GM21576 (cell line): Measurements from ENCODE around the gene CELA2A.
"Not testable (repeated sequence)": the region's sequence is repeated elsewhere in the genome, so short reads cannot be mapped to it uniquely, and the experiment has no call there.

Experiments used
- ATAC-seq: cut with Tn5 transposase; IDR thresholded peaks from one replicate; pipeline ENCODE4 v1.9.1; 2021; ENCODE audit warnings: mild to moderate bottlenecking, moderate library complexity; ENCODE audit not compliant: unreplicated experiment

Gene CELA2A

DNA sequence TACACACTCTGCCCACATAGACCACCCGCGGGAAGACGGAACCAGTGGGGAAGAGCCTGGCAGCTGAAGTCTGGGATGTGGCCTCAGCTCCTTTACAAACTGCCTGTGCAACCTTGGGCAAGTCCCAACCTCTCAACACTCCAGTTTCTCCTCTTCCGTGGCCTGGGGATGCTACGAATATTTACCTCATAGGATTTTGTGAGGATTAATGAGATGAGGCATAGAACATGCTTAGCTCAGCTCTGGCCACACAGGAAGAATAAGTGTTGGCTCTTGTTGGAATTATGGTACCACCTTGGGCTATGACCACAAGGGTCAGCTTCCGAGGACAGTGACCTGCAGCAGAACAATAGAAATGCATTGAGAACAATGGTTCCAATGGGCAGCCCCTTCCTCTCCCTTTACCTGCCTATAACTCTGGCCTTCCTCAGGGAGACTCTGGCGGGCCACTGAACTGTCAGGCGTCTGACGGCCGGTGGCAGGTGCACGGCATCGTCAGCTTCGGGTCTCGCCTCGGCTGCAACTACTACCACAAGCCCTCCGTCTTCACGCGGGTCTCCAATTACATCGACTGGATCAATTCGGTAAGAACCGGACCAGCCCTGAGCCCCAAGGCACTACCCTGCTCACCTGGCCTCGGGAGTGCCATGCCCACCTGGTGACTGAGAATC lies 10.6 kb downstream of the CELA2A start:
- not testable (repeated sequence) for ATAC-seq

DNA sequence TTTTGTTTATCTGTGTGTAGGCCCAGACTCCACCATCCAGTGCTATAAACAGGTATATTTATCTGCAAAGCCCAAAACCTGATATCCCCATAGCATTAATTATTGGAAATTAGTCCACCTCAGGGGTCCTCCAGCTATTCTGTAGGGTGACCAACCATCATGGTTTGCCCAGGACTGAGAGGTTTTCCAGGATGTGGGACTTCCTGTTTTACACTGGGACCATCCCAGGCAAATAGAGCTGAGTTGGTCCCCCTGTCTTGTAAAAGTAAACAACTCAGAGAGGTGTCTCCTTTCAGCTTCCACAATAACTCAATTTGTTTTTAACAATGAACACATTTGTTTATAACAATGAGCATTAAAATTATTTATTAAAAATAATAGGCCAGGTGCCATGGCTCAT lies 11.6 kb downstream of the CELA2A start:
- ATAC-seq: no peak

- ATAC-seq: no peak
Observed at GRCh38 chr1:15469361-15469760, 12.8 kb downstream of the CELA2A start.

GRCh38 chr1:15469821-15470448 lies 13.4 kb downstream of the CELA2A start:
- ATAC-seq: not testable (repeated sequence)

- ATAC-seq: not testable (repeated sequence)
Observed at GRCh38 chr1:15471067-15471466, 14.5 kb downstream of the CELA2A start.

DNA sequence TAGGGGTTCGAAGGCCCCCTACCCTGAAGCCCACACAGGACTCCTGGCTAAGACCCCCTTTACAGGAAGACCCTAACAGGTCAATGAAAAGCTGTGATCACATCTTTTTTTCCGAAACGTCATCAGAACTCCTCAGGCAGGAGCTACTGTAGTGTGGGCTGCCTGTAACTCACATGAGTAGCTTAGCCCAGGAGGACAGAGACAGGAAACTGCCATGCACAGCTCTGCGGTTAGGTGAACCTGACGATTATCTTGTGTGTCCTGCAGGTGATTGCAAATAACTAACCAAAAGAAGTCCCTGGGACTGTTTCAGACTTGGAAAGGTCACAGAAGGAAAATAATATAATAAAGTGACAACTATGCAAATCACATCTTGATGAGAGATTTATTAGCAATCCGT lies 15.2 kb downstream of the CELA2A start:
- not testable (repeated sequence) for ATAC-seq

DNA sequence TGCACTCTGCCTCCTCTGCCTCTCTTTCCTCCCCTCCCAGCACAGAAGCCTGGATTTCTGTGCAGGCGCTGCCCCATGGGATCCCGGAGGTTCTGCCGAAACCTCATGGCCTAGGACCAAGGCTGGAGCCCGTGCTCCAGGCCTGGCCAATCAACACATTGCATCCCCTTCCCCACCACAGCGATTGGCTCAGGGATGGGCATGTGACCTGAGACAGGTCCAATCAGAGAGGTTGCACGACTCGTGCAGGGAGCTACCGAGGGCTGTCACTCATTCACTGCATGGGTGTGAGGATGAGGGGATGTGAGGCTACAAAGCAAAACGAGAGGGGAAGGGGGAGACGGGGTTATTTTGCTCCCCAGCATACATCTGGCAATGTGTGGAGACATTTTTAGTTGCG lies 16.1 kb downstream of the CELA2A start:
- ATAC-seq: no peak

- ATAC-seq: no peak
Observed at GRCh38 chr1:15475752-15476314, 19.3 kb downstream of the CELA2A start, which contains the start of gene CELA2B. Gene CELA2B, plus strand, starts transcription at chr1:15476104. Its CDS starts 22 bp downstream, at chr1:15476126.

DNA sequence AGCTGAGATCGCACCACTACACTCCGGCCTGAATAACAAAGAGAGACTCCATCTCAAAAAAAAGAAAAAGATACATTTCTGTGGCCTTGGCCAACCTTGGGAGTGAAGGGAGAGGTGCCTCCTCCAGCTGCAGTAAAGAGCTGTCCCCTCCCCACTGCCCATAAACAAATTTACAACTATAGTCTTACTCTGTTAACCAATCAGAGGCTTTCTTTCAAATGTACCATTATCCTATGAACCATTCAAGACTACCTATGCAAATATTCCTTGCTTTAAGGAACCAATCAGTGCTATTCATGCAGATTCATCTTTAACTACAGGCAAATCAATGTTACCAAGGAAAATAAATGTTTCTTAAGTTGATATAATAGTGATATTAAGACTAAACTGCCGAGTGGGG lies 20.4 kb downstream of the CELA2A start:
- ATAC-seq: no peak

- ATAC-seq: no peak
Observed at GRCh38 chr1:15477646-15478212, 21.2 kb downstream of the CELA2A start.

DNA sequence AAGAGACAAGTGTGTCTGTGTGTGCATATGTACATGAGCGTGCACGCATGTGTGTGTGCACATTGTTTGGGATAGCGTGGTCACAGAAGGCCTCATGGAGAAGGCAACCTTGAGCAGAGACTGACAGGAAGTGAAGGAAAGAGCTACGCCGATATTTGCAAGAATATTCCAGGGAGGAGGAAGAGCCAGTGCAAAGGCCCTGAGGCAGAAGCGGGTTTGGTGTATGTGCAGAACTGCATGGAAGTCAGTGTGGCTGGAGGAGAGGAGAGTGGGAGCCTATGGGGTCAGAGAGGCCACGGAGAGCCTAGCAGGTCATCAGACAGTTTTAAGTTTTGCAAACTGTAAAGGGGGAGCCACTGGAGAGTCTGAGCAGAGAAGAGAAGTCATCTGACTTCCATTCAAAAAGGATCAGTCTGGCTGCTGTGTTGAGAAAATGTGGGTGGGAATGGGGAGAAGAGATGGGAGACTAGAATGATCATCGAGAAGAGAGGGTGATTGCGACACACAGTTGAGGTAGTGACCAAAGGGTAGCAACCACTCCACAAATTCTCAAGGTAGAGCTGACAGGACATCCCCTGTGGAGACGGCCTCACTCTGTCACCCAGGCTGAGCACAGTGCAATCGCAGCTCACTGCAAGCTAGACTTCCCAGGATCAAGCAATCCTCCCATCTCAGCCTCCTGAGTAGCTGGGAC lies 23.3 kb downstream of the CELA2A start:
- no peak for ATAC-seq

GRCh38 chr1:15482455-15482854 lies 25.9 kb downstream of the CELA2A start:
- not testable (repeated sequence) for ATAC-seq

GRCh38 chr1:15482983-15483543 lies 26.5 kb downstream of the CELA2A start:
- not testable (repeated sequence) for ATAC-seq

DNA sequence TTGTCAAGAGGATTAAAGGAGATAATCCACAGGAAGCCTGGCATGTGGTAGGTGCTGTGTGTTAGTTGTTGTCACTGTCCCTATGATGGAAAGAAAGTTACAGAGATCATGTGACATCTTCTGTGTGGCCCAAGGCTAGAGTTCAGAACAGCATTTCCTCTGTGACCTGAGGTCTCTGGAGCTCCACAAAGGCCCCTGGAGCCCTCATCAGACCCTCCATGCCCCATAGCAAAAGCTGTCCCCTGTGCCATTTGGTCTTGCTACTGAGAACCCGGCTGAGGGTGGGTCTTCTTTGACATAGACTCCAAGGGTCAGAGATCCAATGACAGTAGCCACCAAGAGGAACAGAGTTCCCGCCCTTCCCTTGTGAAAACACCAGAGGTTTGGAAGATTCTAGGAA lies 27.4 kb downstream of the CELA2A start:
- no peak for ATAC-seq

DNA sequence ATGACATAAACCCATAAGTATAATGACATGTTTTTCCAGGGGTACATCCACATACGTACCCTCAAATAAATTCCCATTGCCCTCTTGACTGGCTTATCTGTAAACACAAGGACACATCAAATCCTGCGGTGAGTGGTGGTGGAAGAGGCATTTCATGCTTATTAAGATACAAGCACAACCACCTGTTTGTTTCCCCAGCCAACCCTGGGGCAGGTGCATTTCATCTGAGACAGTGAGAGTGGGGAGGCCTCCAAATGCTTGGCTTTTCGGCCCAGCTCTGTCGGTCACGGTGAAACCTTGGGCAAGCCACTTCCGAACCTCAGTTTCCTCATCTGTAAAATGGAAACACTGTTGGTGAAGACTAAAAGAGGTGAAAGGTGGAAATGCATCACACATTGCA lies 27.9 kb downstream of the CELA2A start:
- not testable (repeated sequence) for ATAC-seq

- no peak for ATAC-seq
Observed at GRCh38 chr1:15485636-15486035, 29.1 kb downstream of the CELA2A start.

GRCh38 chr1:15486844-15487610 lies 30.5 kb downstream of the CELA2A start:
- ATAC-seq: not testable (repeated sequence)

GRCh38 chr1:15488371-15488770 lies 31.8 kb downstream of the CELA2A start:
- no peak for ATAC-seq

- no peak for ATAC-seq
Observed at GRCh38 chr1:15489052-15489736, 32.7 kb downstream of the CELA2A start.

- ATAC-seq: not testable (repeated sequence)
Observed at GRCh38 chr1:15491010-15491409, 34.5 kb downstream of the CELA2A start.
